Stimulated activated CD8-positive, alpha-beta memory T cell treated with anti-CD3 and anti-CD28 coated beads, Interleukin-12 subunit alpha, Interleukin-12 subunit beta, amount 100 ng/mL, for 24 hours (primary cell): ENCODE measurements around the gene APOLD1.
A peak's percentile ranks its signal among the peaks of the same experiment; 100 is the strongest.
"Not testable (repeated sequence)": the region's sequence is repeated elsewhere in the genome, so short reads cannot be mapped to it uniquely, and the experiment has no call there.

ENCODE experiments used
- DNase-seq: peaks from one replicate; pipeline ENCODE4 v3.0.0-alpha.2; 2020; ENCODE audit errors: extremely low read depth

APOLD1 gene

DNA sequence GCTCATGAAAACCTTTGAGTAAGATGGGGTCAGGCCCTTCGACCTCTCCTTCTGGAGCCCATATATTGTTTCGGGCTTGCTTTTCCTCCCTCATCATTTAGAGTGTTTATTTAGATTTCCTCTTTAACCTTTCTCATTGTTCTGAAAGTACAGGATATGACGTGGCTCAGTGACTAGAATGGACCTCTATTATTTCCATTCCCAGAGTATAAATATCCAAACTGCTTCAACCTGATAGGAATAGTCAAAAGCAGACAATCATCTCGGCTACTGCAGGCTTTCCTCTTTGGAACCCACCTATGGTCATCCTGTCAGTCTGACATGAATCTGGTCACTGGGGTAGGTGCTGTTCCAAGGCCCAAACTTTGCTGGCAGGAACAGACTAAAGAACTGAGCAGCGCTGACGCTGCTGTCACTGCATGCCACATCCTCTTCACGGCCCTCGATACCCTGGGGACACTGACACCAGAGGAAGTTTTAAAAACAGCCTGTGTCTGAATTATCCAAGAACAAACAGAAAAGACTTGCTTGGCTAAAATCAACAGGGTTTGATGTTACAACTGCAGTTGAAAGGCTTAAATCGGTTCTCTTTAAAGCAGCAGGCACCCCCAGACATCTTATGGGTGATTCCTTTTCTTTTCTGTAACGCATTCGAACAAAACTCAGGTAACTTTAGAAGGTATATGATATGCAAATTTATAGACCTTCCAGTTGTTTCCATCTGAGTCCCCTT, 22.7 kb downstream of the APOLD1 start:
- DNase-seq: no peak

DNA sequence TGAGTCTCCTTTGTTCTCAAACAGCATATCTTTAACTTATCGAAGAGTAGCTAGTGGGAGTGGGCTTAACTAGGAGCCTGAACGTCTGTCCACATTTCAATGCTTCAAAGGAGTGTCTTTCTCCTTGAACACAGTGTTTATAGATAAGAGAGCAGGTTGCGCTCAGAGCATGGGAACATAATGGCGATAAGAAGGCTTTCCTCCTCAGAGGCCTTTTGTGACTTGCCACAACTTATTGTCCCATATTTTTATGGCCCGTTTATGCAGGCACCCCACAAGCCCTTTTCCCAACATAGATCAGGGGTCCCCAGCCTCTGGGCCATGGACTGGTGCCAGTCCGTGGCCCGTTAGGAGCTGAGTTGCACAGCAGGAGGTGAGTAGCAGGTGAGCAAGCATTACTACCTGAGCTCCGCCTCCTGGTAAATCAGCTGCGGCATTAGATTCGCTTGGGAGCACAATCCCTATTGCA, 25.1 kb downstream of the APOLD1 start:
- DNase-seq: no peak

GRCh38 chr12:12811343-12811742, 25.9 kb downstream of the APOLD1 start:
- no peak for DNase-seq

- DNase-seq: no peak
Measured at GRCh38 chr12:12812174-12812573, 26.7 kb downstream of the APOLD1 start.

DNA sequence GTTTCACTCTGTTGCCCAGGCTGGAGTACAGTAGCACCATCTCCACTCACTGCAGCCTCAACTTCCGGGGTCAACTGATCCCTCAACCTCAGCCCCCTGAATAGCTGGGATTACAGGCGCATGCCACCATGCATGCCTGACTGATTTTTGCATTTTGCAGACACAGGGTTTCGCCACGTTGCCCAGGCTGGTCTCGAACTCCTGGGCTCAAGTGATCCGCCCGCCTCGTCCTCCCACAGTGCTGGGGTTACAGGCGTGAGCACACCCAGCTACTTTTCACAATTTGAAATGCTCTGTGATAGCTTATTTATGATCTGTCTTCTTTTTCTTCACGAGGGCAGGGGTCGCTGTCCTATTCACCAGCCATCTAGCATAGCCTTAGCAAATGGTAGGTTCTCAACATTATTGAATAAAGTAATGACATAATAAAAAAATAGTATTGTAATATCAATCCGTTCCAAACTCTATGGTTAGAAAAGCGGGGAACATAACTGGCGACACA, 27.2 kb downstream of the APOLD1 start:
- DNase-seq: no peak

- peak; percentile 91 for DNase-seq
Measured at GRCh38 chr12:12813120-12814101, 28.0 kb downstream of the APOLD1 start, which contains the start of gene DDX47. TSS of gene DDX47 (plus strand) at chr12:12813346. CDS start at chr12:12813368, 22 bp downstream.

GRCh38 chr12:12817616-12818015, 32.2 kb downstream of the APOLD1 start:
- no peak for DNase-seq

DNA sequence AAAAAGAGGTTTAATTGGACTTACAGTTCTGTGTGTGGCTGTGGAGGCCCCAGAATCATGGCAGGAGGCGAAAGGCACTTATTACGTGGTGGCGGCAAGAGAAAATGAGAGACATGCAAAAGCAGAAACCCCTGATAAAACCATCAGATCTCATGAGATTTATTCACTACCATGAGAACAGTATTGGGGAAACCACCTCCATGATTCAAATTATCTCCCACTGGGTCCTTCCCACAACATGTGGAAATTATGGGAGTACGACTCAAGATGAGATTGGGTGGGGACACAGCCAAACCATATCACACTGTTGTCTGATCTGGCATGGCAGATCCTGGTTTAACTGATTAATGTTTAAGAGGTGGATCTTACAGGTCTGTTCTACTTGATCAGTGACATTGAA, 33.2 kb downstream of the APOLD1 start:
- DNase-seq: no peak

- DNase-seq: no peak
Measured at GRCh38 chr12:12819221-12819620, 33.8 kb downstream of the APOLD1 start.

GRCh38 chr12:12819752-12820311, 34.4 kb downstream of the APOLD1 start:
- no peak for DNase-seq

- not testable (repeated sequence) for DNase-seq
Measured at GRCh38 chr12:12820376-12820775, 34.9 kb downstream of the APOLD1 start.

DNA sequence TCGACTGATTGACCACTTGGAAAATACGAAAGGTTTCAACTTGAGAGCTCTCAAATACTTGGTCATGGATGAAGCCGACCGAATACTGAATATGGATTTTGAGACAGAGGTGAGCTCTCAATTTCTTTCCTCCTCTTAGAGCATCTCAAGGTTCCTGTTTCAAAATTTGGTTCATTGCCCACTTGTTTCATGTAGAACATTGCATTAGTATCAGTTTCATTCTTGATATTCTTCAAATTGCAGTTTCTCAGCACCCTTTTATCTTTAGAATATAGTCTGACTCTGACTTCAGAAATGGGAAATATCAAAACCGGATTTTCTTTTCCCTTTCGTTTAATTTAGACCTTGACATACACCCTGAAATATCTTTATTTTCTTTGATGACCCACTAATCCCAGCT, 36.5 kb downstream of the APOLD1 start:
- no peak for DNase-seq

- no peak for DNase-seq
Measured at GRCh38 chr12:12822886-12823285, 37.4 kb downstream of the APOLD1 start.

- DNase-seq: no peak
Measured at GRCh38 chr12:12823300-12823699, 37.8 kb downstream of the APOLD1 start.

DNA sequence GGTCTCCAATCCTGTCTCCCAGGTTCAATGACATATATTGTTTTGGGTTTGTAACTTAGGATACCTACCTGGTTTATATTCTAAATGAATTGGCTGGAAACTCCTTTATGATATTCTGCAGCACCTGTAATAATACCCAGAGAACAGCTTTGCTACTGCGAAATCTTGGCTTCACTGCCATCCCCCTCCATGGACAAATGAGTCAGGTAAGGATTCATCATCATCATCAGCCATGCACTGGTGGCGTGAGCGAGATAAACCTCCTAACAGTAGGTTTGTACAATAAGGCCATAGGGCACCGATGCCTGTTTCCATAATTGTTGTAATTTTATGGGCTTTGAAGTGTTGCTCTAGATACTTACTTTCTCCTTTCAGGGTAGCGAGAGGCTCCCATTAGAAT, 38.4 kb downstream of the APOLD1 start:
- no peak for DNase-seq

DNA sequence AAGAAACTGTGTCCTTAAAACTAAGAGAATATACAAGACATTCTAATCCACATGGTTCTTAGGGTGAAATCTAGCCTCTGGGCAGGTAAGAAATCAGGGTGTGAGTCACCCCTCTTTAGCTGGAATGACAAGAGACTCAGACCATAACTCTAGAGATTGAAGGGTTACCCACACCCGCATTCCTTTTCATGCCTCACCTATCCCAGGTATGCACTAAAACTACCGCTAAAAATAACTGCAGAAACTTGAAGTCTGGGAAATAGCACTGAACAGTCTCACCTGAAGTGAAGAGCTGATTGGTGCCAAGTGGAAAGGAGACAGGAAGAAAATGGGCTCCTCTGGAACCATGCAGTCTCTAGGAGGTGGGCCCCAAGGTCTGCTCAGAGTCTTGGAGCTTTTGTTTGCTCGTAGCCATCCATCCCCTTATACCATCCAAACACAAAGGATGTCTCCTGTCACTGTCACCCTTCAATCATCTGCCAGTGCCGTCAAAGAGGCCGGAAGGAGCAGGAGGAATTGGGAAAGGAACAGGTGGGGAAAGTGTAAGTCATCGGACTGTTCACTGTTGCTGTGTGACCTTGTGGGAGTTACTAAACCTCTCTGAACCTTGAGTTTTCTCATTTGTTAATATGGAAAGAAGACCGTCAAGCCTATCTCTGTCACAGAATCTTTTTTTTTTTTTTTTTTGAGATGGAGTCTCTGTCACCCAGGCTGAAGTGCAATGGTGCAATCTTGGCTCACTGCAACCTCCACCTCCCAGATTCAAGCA, 50.1 kb downstream of the APOLD1 start:
- DNase-seq: no peak

DNA sequence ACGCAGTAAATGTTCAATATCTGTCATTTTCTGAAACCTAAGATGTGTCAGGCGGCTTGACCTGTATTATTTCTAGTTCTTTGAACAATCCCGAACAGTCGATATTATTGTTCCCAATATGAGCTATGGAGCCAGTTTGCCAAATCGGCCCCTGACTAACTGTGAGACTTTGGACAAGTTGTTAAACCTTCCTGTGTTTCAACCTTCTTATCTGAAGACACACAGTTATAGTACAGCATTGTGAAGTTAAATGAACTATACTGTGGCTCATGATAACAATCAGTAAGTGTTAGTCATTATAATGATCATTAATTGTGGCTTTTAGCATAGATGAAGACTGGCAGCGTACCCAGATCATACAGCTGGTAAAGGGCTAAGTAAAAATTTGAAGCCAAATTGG, 51.1 kb downstream of the APOLD1 start:
- DNase-seq: no peak

DNA sequence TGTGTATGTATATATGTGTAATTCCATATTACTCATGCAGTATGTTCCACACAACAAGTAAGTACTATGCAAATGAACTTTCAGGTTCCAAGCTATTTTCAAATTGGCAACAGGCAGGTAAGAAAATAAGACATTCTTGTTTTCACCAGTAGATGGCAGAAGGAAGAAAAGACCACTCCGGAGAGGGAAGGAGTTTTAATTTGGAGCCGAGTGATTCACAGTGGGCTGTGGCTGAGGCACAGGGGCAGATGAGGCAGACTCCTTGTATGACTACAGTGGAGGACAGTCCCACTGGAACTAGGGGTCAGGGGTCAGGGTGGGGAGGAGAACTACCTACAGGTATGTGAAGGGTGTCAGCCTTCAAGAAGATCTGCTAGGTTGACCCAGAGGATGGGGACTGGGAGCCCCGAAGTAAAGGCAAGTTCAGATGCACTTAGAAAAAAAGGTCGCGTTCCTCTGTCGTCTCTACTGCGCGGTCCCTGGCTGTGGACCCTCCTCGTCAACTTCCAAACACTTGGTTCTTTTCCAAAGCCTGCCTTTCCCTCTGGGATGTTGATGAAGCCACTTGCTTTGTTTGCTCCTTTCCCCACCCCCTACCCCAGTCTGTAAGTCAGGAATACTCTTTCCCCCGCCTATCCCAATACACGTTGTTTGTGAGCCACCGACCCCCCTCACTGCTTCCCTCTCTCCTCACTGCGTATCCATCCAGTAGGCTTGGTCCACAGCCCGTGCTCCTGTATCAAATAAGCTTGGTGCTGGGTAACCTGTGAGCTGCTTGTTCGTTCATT, 51.8 kb downstream of the APOLD1 start:
- DNase-seq: peak; percentile 11

- DNase-seq: no peak
Measured at GRCh38 chr12:12837813-12838153, 52.3 kb downstream of the APOLD1 start.

- DNase-seq: no peak
Measured at GRCh38 chr12:12839003-12839395, 53.5 kb downstream of the APOLD1 start.

DNA sequence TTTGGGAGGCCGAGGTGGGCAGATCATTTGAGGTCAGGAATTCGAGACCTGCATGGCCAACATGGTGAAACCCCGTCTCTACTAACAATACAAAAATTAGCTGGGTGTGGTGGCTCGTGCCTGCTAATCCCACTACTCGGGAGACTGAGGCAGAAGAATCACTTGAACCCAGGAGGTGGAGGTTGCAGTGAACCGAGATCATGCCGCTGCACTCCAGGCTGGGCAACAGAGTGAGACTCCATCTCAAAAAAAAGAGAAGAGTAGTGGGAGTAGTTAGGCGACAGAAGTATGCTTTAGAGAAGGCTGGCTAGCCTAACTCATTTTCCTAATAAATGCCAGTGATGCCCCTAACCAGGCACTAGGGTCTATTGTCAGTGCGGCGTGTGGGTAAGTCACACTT, 54.0 kb downstream of the APOLD1 start:
- DNase-seq: not testable (repeated sequence)
